Measurements from ENCODE around the gene SNX11.

Gene SNX11

GRCh38 chr17:48100591-48101011 is 7.0 kb upstream of the SNX11 start:
- peak; percentile 9 for DNase-seq

- peak; percentile 96 for DNase-seq
These were observed 6.4 kb upstream of the SNX11 start, which contains the start of gene CBX1 for GRCh38 chr17:48101012-48101720. TSS of gene CBX1 (minus strand) at chr17:48101478. CDS start at chr17:48077004, 24,474 bp downstream.

- no peak for DNase-seq
These were observed 5.4 kb upstream of the SNX11 start for GRCh38 chr17:48102043-48102750.

GRCh38 chr17:48102798-48103715 is 4.5 kb upstream of the SNX11 start:
- DNase-seq = no peak

GRCh38 chr17:48104440-48104839 is 3.1 kb upstream of the SNX11 start:
- no peak for DNase-seq

GRCh38 chr17:48106802-48107136 is 797 bp upstream of the SNX11 start:
- DNase-seq = no peak

- no peak for DNase-seq
These were observed 3.2 kb downstream of the SNX11 start for GRCh38 chr17:48110761-48111160.

GRCh38 chr17:48111937-48112241 is 4.3 kb downstream of the SNX11 start:
- no peak for DNase-seq

GRCh38 chr17:48113201-48113676 is 5.7 kb downstream of the SNX11 start:
- peak; percentile 74 for DNase-seq

GRCh38 chr17:48121923-48122664 is 14.5 kb downstream of the SNX11 start:
- DNase-seq = no peak

GRCh38 chr17:48122665-48123045 is 15.1 kb downstream of the SNX11 start:
- no peak for DNase-seq

GRCh38 chr17:48123111-48123510 is 15.5 kb downstream of the SNX11 start:
- DNase-seq = no peak

- no peak for DNase-seq
These were observed 16.3 kb downstream of the SNX11 start for GRCh38 chr17:48123776-48124388.

GRCh38 chr17:48125829-48126531 is 18.4 kb downstream of the SNX11 start:
- no peak for DNase-seq

GRCh38 chr17:48126532-48126850 is 18.9 kb downstream of the SNX11 start:
- DNase-seq = no peak

- DNase-seq = no peak
These were observed 19.9 kb downstream of the SNX11 start for GRCh38 chr17:48127371-48128051.

- DNase-seq = no peak
These were observed 20.8 kb downstream of the SNX11 start for GRCh38 chr17:48128400-48128799.

GRCh38 chr17:48129981-48130380 is 22.4 kb downstream of the SNX11 start:
- no peak for DNase-seq

GRCh38 chr17:48131216-48131824 is 23.8 kb downstream of the SNX11 start:
- DNase-seq = peak; percentile 66

- DNase-seq = no peak
These were observed 24.8 kb downstream of the SNX11 start for GRCh38 chr17:48132385-48132784.
